A549 (cell line): ENCODE measurements around the gene AFF3.

Source experiments
- CEBPB ChIP-seq, 2 experiments: fragments of >200 bp in 1 of 2; sonication (Bioruptor Twin) in 1 of 2; formaldehyde crosslinking in 1 of 2; IDR thresholded peaks; 2 replicates each; pipeline ENCODE4 v1.6.1; 2012 to 2016
- CHD2 ChIP-seq: fragments of 150-350 bp; IDR thresholded peaks from 2 replicates; pipeline ENCODE4 v1.6.1; 2014; ENCODE audit warnings: low read length; ENCODE audit not compliant: partially characterized antibody
- CHD4 ChIP-seq: fragments of 200-600 bp; sonication (generic); IDR thresholded peaks from 2 replicates; pipeline ENCODE4 v1.6.1; 2016; ENCODE audit warnings: antibody characterized with exemption, mild to moderate bottlenecking, borderline replicate concordance
- HDAC2 ChIP-seq: fragments of 200-600 bp; sonication (generic); IDR thresholded peaks from 2 replicates; pipeline ENCODE4 v1.6.1; 2016
- JUNB ChIP-seq: fragments of >200 bp; sonication (Bioruptor Twin); formaldehyde crosslinking; IDR thresholded peaks from 2 replicates; pipeline ENCODE4 v1.6.1; 2016
- POLR2A ChIP-seq: IDR thresholded peaks from 2 replicates; pipeline ENCODE4 v1.6.1; 2012; ENCODE audit warnings: mild to moderate bottlenecking, low read length
- RCOR1 ChIP-seq: fragments of 150-350 bp; IDR thresholded peaks from 2 replicates; pipeline ENCODE4 v1.6.1; 2014; ENCODE audit warnings: antibody characterized with exemption, low read length, low read depth
- REST ChIP-seq: fragments of 200-600 bp; sonication (generic); IDR thresholded peaks from 2 replicates; pipeline ENCODE4 v1.6.1; 2016; ENCODE audit warnings: antibody characterized with exemption, mild to moderate bottlenecking, moderate library complexity
- SREBF2 ChIP-seq: fragments of 450-650 bp; IDR thresholded peaks from 2 replicates; pipeline ENCODE4 v1.6.1; 2014; ENCODE audit warnings: mild to moderate bottlenecking, moderate library complexity
- TP53 ChIP-seq: fragments of 250-450 bp; sonication (Bioruptor Pico); IDR thresholded peaks from 2 replicates; pipeline ENCODE4 v1.5.0; 2021; ENCODE audit warnings: mild to moderate bottlenecking, moderate library complexity
- TF ChIP-seq, protein P1 (sequence below): fragments of >200 bp; sonication (Bioruptor Twin); formaldehyde crosslinking; IDR thresholded peaks from 3 replicates; pipeline ENCODE4 v1.5.1; 2016
- TF ChIP-seq, protein P2 (sequence below): IDR thresholded peaks from 2 replicates; pipeline ENCODE4 v1.6.1; 2012
- TF ChIP-seq, protein P3 (sequence below): fragments of 150-350 bp; IDR thresholded peaks from 2 replicates; pipeline ENCODE4 v1.6.1; 2014; ENCODE audit warnings: low read depth, mild to moderate bottlenecking, low read length
- TF ChIP-seq, protein P4 (sequence below): fragments of 450-650 bp; IDR thresholded peaks from 2 replicates; pipeline ENCODE4 v1.6.1; 2014; ENCODE audit warnings: antibody characterized with exemption

DNA sequence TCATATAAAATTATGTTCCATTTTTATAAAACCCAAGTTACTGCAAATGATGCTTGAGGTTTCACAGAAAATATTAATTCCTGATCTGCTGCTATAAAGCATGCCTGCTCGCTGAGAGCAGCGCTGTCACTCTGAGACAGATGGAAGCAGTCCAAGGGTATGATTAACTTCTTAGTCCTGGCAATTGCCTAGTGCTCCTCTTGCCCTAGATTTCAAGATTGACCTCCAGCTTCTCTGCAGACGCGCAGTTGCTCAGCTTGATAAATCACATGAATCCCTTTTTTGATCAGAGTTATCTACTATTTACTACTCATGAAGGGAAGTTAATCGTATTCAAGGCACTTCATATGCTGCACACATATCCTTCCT is 498.0 kb downstream of the AFF3 start:
- TF ChIP-seq, protein P1, sequence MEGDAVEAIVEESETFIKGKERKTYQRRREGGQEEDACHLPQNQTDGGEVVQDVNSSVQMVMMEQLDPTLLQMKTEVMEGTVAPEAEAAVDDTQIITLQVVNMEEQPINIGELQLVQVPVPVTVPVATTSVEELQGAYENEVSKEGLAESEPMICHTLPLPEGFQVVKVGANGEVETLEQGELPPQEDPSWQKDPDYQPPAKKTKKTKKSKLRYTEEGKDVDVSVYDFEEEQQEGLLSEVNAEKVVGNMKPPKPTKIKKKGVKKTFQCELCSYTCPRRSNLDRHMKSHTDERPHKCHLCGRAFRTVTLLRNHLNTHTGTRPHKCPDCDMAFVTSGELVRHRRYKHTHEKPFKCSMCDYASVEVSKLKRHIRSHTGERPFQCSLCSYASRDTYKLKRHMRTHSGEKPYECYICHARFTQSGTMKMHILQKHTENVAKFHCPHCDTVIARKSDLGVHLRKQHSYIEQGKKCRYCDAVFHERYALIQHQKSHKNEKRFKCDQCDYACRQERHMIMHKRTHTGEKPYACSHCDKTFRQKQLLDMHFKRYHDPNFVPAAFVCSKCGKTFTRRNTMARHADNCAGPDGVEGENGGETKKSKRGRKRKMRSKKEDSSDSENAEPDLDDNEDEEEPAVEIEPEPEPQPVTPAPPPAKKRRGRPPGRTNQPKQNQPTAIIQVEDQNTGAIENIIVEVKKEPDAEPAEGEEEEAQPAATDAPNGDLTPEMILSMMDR = no peak
- TF ChIP-seq JUNB = no peak
- no peak for TF ChIP-seq SREBF2
- no peak for TF ChIP-seq TP53 (CRISPR knock-in tag)
- no peak for TF ChIP-seq CEBPB (IDR thresholded peaks at IDR 0.05)
- TF ChIP-seq CHD2 = no peak
- TF ChIP-seq, protein P2, sequence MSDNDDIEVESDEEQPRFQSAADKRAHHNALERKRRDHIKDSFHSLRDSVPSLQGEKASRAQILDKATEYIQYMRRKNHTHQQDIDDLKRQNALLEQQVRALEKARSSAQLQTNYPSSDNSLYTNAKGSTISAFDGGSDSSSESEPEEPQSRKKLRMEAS = no peak
- TF ChIP-seq, protein P3, sequence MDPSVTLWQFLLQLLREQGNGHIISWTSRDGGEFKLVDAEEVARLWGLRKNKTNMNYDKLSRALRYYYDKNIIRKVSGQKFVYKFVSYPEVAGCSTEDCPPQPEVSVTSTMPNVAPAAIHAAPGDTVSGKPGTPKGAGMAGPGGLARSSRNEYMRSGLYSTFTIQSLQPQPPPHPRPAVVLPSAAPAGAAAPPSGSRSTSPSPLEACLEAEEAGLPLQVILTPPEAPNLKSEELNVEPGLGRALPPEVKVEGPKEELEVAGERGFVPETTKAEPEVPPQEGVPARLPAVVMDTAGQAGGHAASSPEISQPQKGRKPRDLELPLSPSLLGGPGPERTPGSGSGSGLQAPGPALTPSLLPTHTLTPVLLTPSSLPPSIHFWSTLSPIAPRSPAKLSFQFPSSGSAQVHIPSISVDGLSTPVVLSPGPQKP = no peak
- no peak for TF ChIP-seq HDAC2
- no peak for TF ChIP-seq RCOR1
- TF ChIP-seq, protein P4, sequence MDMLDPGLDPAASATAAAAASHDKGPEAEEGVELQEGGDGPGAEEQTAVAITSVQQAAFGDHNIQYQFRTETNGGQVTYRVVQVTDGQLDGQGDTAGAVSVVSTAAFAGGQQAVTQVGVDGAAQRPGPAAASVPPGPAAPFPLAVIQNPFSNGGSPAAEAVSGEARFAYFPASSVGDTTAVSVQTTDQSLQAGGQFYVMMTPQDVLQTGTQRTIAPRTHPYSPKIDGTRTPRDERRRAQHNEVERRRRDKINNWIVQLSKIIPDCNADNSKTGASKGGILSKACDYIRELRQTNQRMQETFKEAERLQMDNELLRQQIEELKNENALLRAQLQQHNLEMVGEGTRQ = no peak
- TF ChIP-seq CHD4 = no peak
- no peak for TF ChIP-seq POLR2A
- no peak for TF ChIP-seq REST
